Measurements from ENCODE around the gene TAC4. TPM values are rescaled to one million over a fixed set of nuclear protein-coding genes. Genes with fewer than 3 reads are reported as not detected.

The TAC4 gene
- total RNA-seq, 1 donor from 2014 or later = not detected

DNA sequence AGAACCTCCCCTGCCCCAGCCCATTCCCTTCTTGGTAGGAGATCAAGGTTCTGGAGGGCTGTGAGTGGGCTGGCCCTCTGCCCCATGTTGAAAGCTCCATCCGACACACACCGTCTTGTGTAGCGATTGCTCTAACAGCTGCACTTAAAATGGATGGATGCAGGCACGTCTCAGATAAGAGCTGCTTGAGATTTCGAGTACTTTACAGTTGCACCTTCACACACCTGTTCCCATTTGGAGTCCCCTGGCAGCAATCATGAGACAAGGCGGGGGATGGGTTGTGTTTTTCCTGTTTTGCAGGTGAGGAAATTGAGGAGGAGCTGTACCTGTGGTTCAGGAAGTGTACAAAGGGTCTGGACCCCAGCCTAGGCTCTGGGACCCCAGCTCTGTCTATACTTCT is 25.6 kb upstream of the TAC4 start:
- Histone ChIP-seq H3K36me3 (no peaks in the 10 kb centered on the region), H3K9me3 (no peaks in the 10 kb centered on the region), H3K27me3 (peaks cover 8% of the 10 kb centered on the region), H3K27ac (no peak overlapping the region), H3K4me3 (no peak overlapping the region), H3K4me1 (peaks cover 6% of the 10 kb centered on the region)
- no peak for TF ChIP-seq CTCF (IDR thresholded peaks at IDR 0.05)
- intact Hi-C loops (cut with DNase I) = no loop called here
- ATAC-seq = peak; percentile 86
- peak; percentile 71 for DNase-seq

- TF ChIP-seq CTCF (IDR thresholded peaks at IDR 0.05) = no peak
- peak; percentile 2 for ATAC-seq
- intact Hi-C loops (cut with DNase I) = no loop called here
- Histone ChIP-seq H3K9me3 (no peaks in the 10 kb centered on the region), H3K4me1 (peaks cover 6% of the 10 kb centered on the region), H3K4me3 (no peak overlapping the region), H3K36me3 (no peaks in the 10 kb centered on the region), H3K27me3 (peaks cover 8% of the 10 kb centered on the region), H3K27ac (no peak overlapping the region)
- DNase-seq = no peak
Measured at GRCh38 chr17:49872754-49873377, 25.0 kb upstream of the TAC4 start.

DNA sequence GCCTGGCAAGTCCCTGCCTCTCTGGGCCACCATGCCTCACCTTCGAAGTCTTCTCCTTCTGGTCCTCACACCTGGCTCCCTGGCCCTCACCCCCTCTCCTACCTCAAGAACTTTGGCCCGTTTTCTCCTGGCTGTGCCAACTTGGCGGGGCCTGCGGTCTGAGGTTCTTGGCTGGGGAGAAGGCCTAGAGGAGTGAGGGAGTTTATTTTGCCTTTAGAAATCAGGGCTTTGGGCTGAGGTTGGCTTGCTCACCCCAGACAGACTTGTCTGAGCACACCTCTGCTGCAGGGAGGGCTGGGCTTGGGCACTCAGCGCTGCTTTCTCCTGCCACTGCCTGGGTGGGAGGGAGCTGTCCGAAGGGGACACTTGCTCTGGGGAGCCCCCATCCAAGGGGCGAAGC is 23.3 kb upstream of the TAC4 start:
- no peak for ATAC-seq
- Histone ChIP-seq H3K36me3 (no peaks in the 10 kb centered on the region), H3K4me1 (peaks cover 6% of the 10 kb centered on the region), H3K9me3 (no peaks in the 10 kb centered on the region), H3K27me3 (peaks cover 8% of the 10 kb centered on the region), H3K27ac (no peak overlapping the region), H3K4me3 (no peak overlapping the region)
- intact Hi-C loops (cut with DNase I) = no loop called here
- no peak for TF ChIP-seq CTCF (IDR thresholded peaks at IDR 0.05)
- no peak for DNase-seq

GRCh38 chr17:49870298-49870697 is 22.4 kb upstream of the TAC4 start:
- H3K4me1 ChIP-seq = peaks cover 6% of the 10 kb centered on the region
- ATAC-seq = no peak
- no peak overlapping the region for H3K27ac ChIP-seq
- peaks cover 8% of the 10 kb centered on the region for H3K27me3 ChIP-seq
- no peak for DNase-seq
- intact Hi-C loops (cut with DNase I) = no loop called here
- H3K4me3 ChIP-seq = no peak overlapping the region
- TF ChIP-seq CTCF (IDR thresholded peaks at IDR 0.05) = no peak
- no peaks in the 10 kb centered on the region for H3K9me3 ChIP-seq
- no peaks in the 10 kb centered on the region for H3K36me3 ChIP-seq

GRCh38 chr17:49869038-49869374 is 21.1 kb upstream of the TAC4 start:
- Histone ChIP-seq H3K4me1 (peaks cover 4% of the 10 kb centered on the region), H3K27me3 (peaks cover under 1% of the 10 kb centered on the region), H3K4me3 (no peak overlapping the region), H3K36me3 (no peaks in the 10 kb centered on the region), H3K27ac (no peak overlapping the region), H3K9me3 (no peaks in the 10 kb centered on the region)
- ATAC-seq (no peak), DNase-seq (no peak)
- intact Hi-C loops (cut with DNase I) = no loop called here
- no peak for TF ChIP-seq CTCF (IDR thresholded peaks at IDR 0.05)

DNA sequence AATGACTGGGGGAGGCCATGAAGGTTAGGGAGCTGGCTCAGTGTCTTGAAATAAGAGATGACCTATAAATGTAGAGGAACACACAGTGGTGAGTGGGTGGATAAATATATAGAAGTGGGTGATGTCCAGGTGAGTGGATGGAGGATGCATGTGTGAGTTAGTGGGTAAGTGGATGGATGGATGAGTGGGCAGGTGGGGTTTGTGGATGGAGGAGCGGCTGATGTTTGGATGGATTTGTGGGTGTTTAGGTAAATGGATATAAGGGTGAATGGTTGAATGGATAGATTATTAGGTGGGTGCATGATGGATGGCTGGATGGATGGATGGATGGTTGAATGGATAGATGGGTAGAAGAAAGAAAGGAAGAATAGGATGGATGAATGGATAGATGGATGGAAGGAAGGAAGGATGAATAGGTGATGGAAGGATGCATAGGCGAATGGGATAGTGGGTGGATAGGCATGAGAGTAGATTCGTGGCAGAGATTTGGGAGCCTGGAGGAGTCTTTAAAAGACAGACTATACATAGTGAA is 19.1 kb upstream of the TAC4 start:
- Histone ChIP-seq H3K36me3 (no peaks in the 10 kb centered on the region), H3K4me1 (no peaks in the 10 kb centered on the region), H3K27ac (no peak overlapping the region), H3K9me3 (no peaks in the 10 kb centered on the region), H3K4me3 (no peak overlapping the region), H3K27me3 (peaks cover 6% of the 10 kb centered on the region)
- TF ChIP-seq CTCF (IDR thresholded peaks at IDR 0.05) = no peak
- no peak for ATAC-seq
- DNase-seq = no peak
- intact Hi-C loops (cut with DNase I) = no loop called here

All from upper lobe of right lung (tissue), 1 donor.